WTC11 (cell line): Measurements from ENCODE around the gene KLHL22. TPM values are rescaled to one million over a fixed set of nuclear protein-coding genes. Genes with fewer than 3 reads are reported as not detected.

Experiments
- ATAC-seq: fragments of 200-7000 bp; cut with Tn5 transposase; 2 replicates; pipeline ENCODE4 v1.10.0; 2021; ENCODE audit warnings: mild to moderate bottlenecking, moderate library complexity
- CTCF ChIA-PET: fragments of 300-600 bp; sonication (Branson Sonifier 250); formaldehyde crosslinking; loops from one replicate; lab custom pipeline; 2021; ENCODE audit warnings: antibody characterized with exemption; lab: Charles Lee
- POLR2A ChIA-PET: fragments of 350-600 bp; sonication (Branson Sonifier 250); formaldehyde crosslinking; loops from one replicate; lab custom pipeline; 2021; ENCODE audit warnings: antibody characterized with exemption; lab: Charles Lee
- DNase-seq: peaks from one replicate; pipeline ENCODE4 v3.0.0; 2021; ENCODE audit warnings: low spot score
- H3K27ac Mint-ChIP-seq: 2 replicates; pipeline ENCODE4 v1.8.0; 2021; ENCODE audit warnings: mixed read lengths
- H3K27me3 Mint-ChIP-seq: 2 replicates; pipeline ENCODE4 v1.8.0; 2021; ENCODE audit warnings: low read depth, mild to moderate bottlenecking, moderate library complexity, mixed read lengths
- H3K36me3 Mint-ChIP-seq: 2 replicates; pipeline ENCODE4 v1.8.0; 2021; ENCODE audit warnings: mixed read lengths
- H3K4me1 Mint-ChIP-seq: 2 replicates; pipeline ENCODE4 v1.8.0; 2022; ENCODE audit warnings: mixed read lengths
- H3K4me3 Mint-ChIP-seq: 2 replicates; pipeline ENCODE4 v1.8.0; 2021; ENCODE audit warnings: mild to moderate bottlenecking, moderate library complexity, mixed read lengths
- H3K9me3 Mint-ChIP-seq: 2 replicates; pipeline ENCODE4 v1.8.0; 2021; ENCODE audit warnings: mixed read lengths
- ATF6 ChIP-seq: sonication (generic); formaldehyde crosslinking; IDR thresholded peaks from 2 replicates; pipeline ENCODE4 v1.8.1; 2023; ENCODE audit warnings: mild to moderate bottlenecking, missing genetic modification reagents
- CBFB ChIP-seq: sonication (generic); formaldehyde crosslinking; IDR thresholded peaks from 2 replicates; pipeline ENCODE4 v1.8.1; 2022; ENCODE audit warnings: mild to moderate bottlenecking, low read depth, missing genetic modification reagents
- CDX4 ChIP-seq: fragments of 250-450 bp; sonication (Bioruptor Pico); IDR thresholded peaks from 2 replicates; pipeline ENCODE4 v1.9.0; 2021; ENCODE audit warnings: moderate library complexity, mild to moderate bottlenecking, inconsistent platforms, borderline replicate concordance
- E2F4 ChIP-seq: sonication (generic); formaldehyde crosslinking; IDR thresholded peaks from 2 replicates; pipeline ENCODE4 v1.8.1; 2022; ENCODE audit warnings: low read depth, mild to moderate bottlenecking, moderate library complexity, missing genetic modification reagents, borderline replicate concordance
- ELF4 ChIP-seq: sonication (generic); formaldehyde crosslinking; IDR thresholded peaks from 2 replicates; pipeline ENCODE4 v1.8.1; 2022; ENCODE audit warnings: low read depth, mild to moderate bottlenecking, moderate library complexity, missing genetic modification reagents
- EMX1 ChIP-seq: fragments of 250-450 bp; sonication (Bioruptor Pico); IDR thresholded peaks from 2 replicates; pipeline ENCODE4 v1.8.0; 2021; ENCODE audit warnings: mild to moderate bottlenecking
- ERG ChIP-seq: fragments of 250-450 bp; sonication (Bioruptor Pico); IDR thresholded peaks from 2 replicates; pipeline ENCODE4 v1.8.0; 2021; ENCODE audit warnings: mild to moderate bottlenecking
- ESRRA ChIP-seq: sonication (generic); formaldehyde crosslinking; IDR thresholded peaks from 2 replicates; pipeline ENCODE4 v1.8.1; 2022; ENCODE audit warnings: mild to moderate bottlenecking, missing genetic modification reagents, borderline replicate concordance
- HMGA2 ChIP-seq: fragments of 250-450 bp; sonication (Bioruptor Pico); IDR thresholded peaks from 2 replicates; pipeline ENCODE4 v1.4.0; 2021; ENCODE audit warnings: mild to moderate bottlenecking, moderate library complexity
- IRF2 ChIP-seq: sonication (generic); formaldehyde crosslinking; IDR thresholded peaks from 2 replicates; pipeline ENCODE4 v1.8.0; 2022; ENCODE audit warnings: low read depth, missing genetic modification reagents, borderline replicate concordance
- JUN ChIP-seq: sonication (generic); formaldehyde crosslinking; IDR thresholded peaks from 2 replicates; pipeline ENCODE4 v1.8.0; 2023; ENCODE audit warnings: mild to moderate bottlenecking, missing genetic modification reagents
- KAT7 ChIP-seq: sonication (generic); formaldehyde crosslinking; IDR thresholded peaks from 2 replicates; pipeline ENCODE4 v1.8.1; 2023; ENCODE audit warnings: missing genetic modification reagents, mild to moderate bottlenecking, borderline replicate concordance
- MYBL2 ChIP-seq: sonication (generic); formaldehyde crosslinking; IDR thresholded peaks from 2 replicates; pipeline ENCODE4 v1.8.1; 2023; ENCODE audit warnings: mild to moderate bottlenecking, moderate library complexity, missing genetic modification reagents
- NFATC4 ChIP-seq: fragments of 250-450 bp; sonication (Bioruptor Pico); IDR thresholded peaks from 2 replicates; pipeline ENCODE4 v1.9.0; 2021; ENCODE audit warnings: mild to moderate bottlenecking
- NFE2L1 ChIP-seq: sonication (generic); formaldehyde crosslinking; IDR thresholded peaks from 2 replicates; pipeline ENCODE4 v1.8.1; 2023; ENCODE audit warnings: missing genetic modification reagents
- NR1H2 ChIP-seq: sonication (generic); formaldehyde crosslinking; IDR thresholded peaks from 2 replicates; pipeline ENCODE4 v1.9.0; 2021; ENCODE audit warnings: mild to moderate bottlenecking, moderate library complexity, missing genetic modification reagents
- NR2C2 ChIP-seq: sonication (generic); formaldehyde crosslinking; IDR thresholded peaks from 2 replicates; pipeline ENCODE4 v1.8.0; 2022; ENCODE audit warnings: mild to moderate bottlenecking, missing genetic modification reagents
- OVOL2 ChIP-seq: fragments of 250-450 bp; sonication (Bioruptor Pico); IDR thresholded peaks from 2 replicates; pipeline ENCODE4 v1.9.0; 2021; ENCODE audit warnings: mild to moderate bottlenecking, borderline replicate concordance
- SMAD4 ChIP-seq: sonication (generic); formaldehyde crosslinking; IDR thresholded peaks from 2 replicates; pipeline ENCODE4 v1.8.0; 2022; ENCODE audit warnings: mild to moderate bottlenecking, missing genetic modification reagents
- STAT6 ChIP-seq: sonication (generic); formaldehyde crosslinking; conservative IDR thresholded peaks from 2 replicates; pipeline ENCODE4 v1.8.1; 2023; ENCODE audit warnings: mild to moderate bottlenecking, low read depth, missing genetic modification reagents, moderate library complexity
- TEAD4 ChIP-seq: sonication (generic); formaldehyde crosslinking; IDR thresholded peaks from 2 replicates; pipeline ENCODE4 v1.8.0; 2022; ENCODE audit warnings: mild to moderate bottlenecking, missing genetic modification reagents
- USF1 ChIP-seq: sonication (generic); formaldehyde crosslinking; IDR thresholded peaks from 2 replicates; pipeline ENCODE4 v1.8.0; 2022; ENCODE audit warnings: mild to moderate bottlenecking, missing genetic modification reagents
- ZBTB43 ChIP-seq: sonication (generic); formaldehyde crosslinking; IDR thresholded peaks from 2 replicates; pipeline ENCODE4 v1.8.1; 2023; ENCODE audit warnings: mild to moderate bottlenecking, missing genetic modification reagents
- ZNF138 ChIP-seq: sonication (generic); formaldehyde crosslinking; conservative IDR thresholded peaks from 2 replicates; pipeline ENCODE4 v1.8.1; 2022; ENCODE audit warnings: mild to moderate bottlenecking, moderate library complexity, missing genetic modification reagents
- ZNF219 ChIP-seq: sonication (generic); formaldehyde crosslinking; IDR thresholded peaks from 2 replicates; pipeline ENCODE4 v1.8.0; 2023; ENCODE audit warnings: missing genetic modification reagents, mild to moderate bottlenecking, borderline replicate concordance
- total RNA-seq: library from RNA; stranded (reverse); gene quantifications from 3 replicates; pipeline ENCODE4 v1.2.3, GENCODE V29; 2021

KLHL22 gene
- total RNA-seq, 1 experiment from 2014 or later, result 15.7 TPM

- CTCF ChIA-PET, result interaction anchor here (1.0 kb wide), 1 partner anchor 13 kb away, joined by 4 read pairs; no protein-coding TSS in a partner anchor
- no peaks in the 10 kb centered on the region for H3K4me1 Mint-ChIP-seq
These were observed 90.7 kb downstream of the KLHL22 start for GRCh38 chr22:20404881-20405280.

GRCh38 chr22:20403779-20404140, 91.8 kb downstream of the KLHL22 start:
- H3K27me3 Mint-ChIP-seq, result no peaks in the 10 kb centered on the region; the same call in 1 of the 2 replicates
- no peak overlapping the region for H3K4me3 Mint-ChIP-seq
- peaks cover 46% of the 10 kb centered on the region for H3K36me3 Mint-ChIP-seq
- no peaks in the 10 kb centered on the region for H3K9me3 Mint-ChIP-seq
- ChIA-PET POLR2A (interaction anchor here (1.0 kb wide), 1 partner anchor 14 kb away, joined by 3 read pairs; no protein-coding TSS in a partner anchor), CTCF (no interaction called here)
- DNase-seq (no peak), ATAC-seq (no peak)
- no peak overlapping the region for H3K27ac Mint-ChIP-seq
- H3K4me1 Mint-ChIP-seq, result peaks cover 4% of the 10 kb centered on the region
- TF ChIP-seq STAT6 (CRISPR knock-in tag) (no peak), CDX4 (CRISPR knock-in tag) (no peak), NR1H2 (CRISPR knock-in tag) (no peak), ZNF138 (no peak), ERG (CRISPR knock-in tag) (no peak), TEAD4 (CRISPR knock-in tag) (no peak), NFE2L1 (CRISPR knock-in tag) (no peak), IRF2 (no peak), JUN (CRISPR knock-in tag) (no peak)

More at GRCh38 chr22:20404881-20405280, 90.7 kb downstream of the KLHL22 start:
- Mint-ChIP-seq H3K36me3 (peaks cover 45% of the 10 kb centered on the region), H3K27me3 (no peaks in the 10 kb centered on the region; the same call in 1 of the 2 replicates), H3K4me3 (no peak overlapping the region), H3K9me3 (no peaks in the 10 kb centered on the region), H3K27ac (peak overlapping the region; percentile 39)
- POLR2A ChIA-PET, result interaction anchor here (0.6 to 1.0 kb wide), 2 partner anchors 13 to 79 kb away, joined by 3 to 5 read pairs; no protein-coding TSS in a partner anchor
- TF ChIP-seq OVOL2 (CRISPR knock-in tag) (no peak), CDX4 (CRISPR knock-in tag) (no peak), E2F4 (no peak), MYBL2 (CRISPR knock-in tag) (no peak), ZBTB43 (no peak), HMGA2 (CRISPR knock-in tag) (no peak), NFATC4 (CRISPR knock-in tag) (no peak), ELF4 (CRISPR knock-in tag) (no peak), KAT7 (CRISPR knock-in tag) (no peak), SMAD4 (CRISPR knock-in tag) (no peak), NR2C2 (no peak), ATF6 (CRISPR knock-in tag) (no peak), USF1 (CRISPR knock-in tag) (no peak), CBFB (CRISPR knock-in tag) (no peak), EMX1 (no peak), NFE2L1 (CRISPR knock-in tag) (no peak), ESRRA (no peak), ZNF219 (CRISPR knock-in tag) (no peak)
- ATAC-seq (no peak), DNase-seq (no peak)
